ENCODE results near the gene RNF157. TPM values are rescaled to one million over a fixed set of nuclear protein-coding genes. Genes with fewer than 3 reads are reported as not detected.
"Not testable (repeated sequence)": the region's sequence is repeated elsewhere in the genome, so short reads cannot be mapped to it uniquely, and the experiment has no call there.

The RNF157 gene
- total RNA-seq, 1 donor from 2014 or later = 17.8 TPM

GRCh38 chr17:76234354-76234679 lies 6.0 kb downstream of the RNF157 start:
- no peak overlapping the region for H3K27ac Mint-ChIP-seq (ENCODE audit: unreplicated experiment)
- no peaks in the 10 kb centered on the region for H3K36me3 Mint-ChIP-seq (ENCODE audit: unreplicated experiment)
- TF ChIP-seq, protein P1, sequence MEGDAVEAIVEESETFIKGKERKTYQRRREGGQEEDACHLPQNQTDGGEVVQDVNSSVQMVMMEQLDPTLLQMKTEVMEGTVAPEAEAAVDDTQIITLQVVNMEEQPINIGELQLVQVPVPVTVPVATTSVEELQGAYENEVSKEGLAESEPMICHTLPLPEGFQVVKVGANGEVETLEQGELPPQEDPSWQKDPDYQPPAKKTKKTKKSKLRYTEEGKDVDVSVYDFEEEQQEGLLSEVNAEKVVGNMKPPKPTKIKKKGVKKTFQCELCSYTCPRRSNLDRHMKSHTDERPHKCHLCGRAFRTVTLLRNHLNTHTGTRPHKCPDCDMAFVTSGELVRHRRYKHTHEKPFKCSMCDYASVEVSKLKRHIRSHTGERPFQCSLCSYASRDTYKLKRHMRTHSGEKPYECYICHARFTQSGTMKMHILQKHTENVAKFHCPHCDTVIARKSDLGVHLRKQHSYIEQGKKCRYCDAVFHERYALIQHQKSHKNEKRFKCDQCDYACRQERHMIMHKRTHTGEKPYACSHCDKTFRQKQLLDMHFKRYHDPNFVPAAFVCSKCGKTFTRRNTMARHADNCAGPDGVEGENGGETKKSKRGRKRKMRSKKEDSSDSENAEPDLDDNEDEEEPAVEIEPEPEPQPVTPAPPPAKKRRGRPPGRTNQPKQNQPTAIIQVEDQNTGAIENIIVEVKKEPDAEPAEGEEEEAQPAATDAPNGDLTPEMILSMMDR (IDR thresholded peaks at IDR 0.05; ENCODE audit: partially characterized antibody, unreplicated experiment) = no peak
- DNase-seq = no peak
- H3K4me3 Mint-ChIP-seq (ENCODE audit: unreplicated experiment) = no peak overlapping the region
- no peaks in the 10 kb centered on the region for H3K9me3 Mint-ChIP-seq (ENCODE audit: unreplicated experiment)
- peaks cover 2% of the 10 kb centered on the region for H3K27me3 Mint-ChIP-seq (ENCODE audit: unreplicated experiment)
- H3K4me1 Mint-ChIP-seq (ENCODE audit: low read depth, unreplicated experiment) = no peaks in the 10 kb centered on the region

DNA sequence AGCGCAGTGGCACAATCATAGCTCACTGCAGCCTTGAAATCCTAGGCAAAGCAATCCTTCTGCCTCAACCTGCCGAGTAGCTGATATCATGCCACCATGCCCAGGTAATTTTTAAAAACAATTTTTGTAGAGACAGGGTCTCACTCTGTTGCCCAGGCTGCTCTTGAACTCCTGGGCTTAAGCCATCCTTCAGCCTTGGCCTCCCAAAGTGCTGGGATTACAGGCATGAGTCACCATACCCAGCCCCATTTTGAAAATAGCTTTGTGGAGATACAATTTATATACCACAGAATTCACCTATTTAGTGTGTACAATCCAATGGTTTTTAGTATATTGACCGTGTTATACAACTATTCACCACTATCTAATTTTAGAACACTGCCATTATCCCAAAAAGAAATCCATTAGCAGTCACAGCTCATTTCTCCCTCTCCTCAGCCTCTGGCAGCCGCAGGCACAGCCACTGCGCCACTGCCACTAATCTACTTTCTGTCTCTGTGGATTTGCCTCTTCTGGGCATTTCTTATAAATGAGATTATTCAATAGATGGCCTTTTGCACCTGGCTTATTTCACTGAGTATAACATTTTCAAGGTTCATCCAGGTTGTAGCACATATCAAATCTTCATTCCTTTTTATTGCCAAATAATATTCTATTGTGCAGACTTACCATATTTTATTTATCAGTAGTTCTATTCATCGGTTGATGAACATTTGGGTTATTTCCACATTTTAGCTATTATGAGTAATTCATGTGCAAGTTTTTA lies 6.5 kb downstream of the RNF157 start:
- Mint-ChIP-seq H3K36me3 (ENCODE audit: unreplicated experiment) (no peaks in the 10 kb centered on the region), H3K4me3 (ENCODE audit: unreplicated experiment) (no peak overlapping the region), H3K27ac (ENCODE audit: unreplicated experiment) (no peak overlapping the region), H3K9me3 (ENCODE audit: unreplicated experiment) (no peaks in the 10 kb centered on the region), H3K27me3 (ENCODE audit: unreplicated experiment) (peaks cover under 1% of the 10 kb centered on the region), H3K4me1 (ENCODE audit: low read depth, unreplicated experiment) (no peaks in the 10 kb centered on the region)
- TF ChIP-seq, protein P1 (IDR thresholded peaks at IDR 0.05; ENCODE audit: partially characterized antibody, unreplicated experiment) = no peak
- DNase-seq = no peak

GRCh38 chr17:76232342-76232741 lies 8.0 kb downstream of the RNF157 start:
- Mint-ChIP-seq H3K9me3 (ENCODE audit: unreplicated experiment) (no peaks in the 10 kb centered on the region), H3K4me1 (ENCODE audit: low read depth, unreplicated experiment) (no peaks in the 10 kb centered on the region), H3K27ac (ENCODE audit: unreplicated experiment) (no peak overlapping the region), H3K27me3 (ENCODE audit: unreplicated experiment) (no peaks in the 10 kb centered on the region), H3K4me3 (ENCODE audit: unreplicated experiment) (no peak overlapping the region), H3K36me3 (ENCODE audit: unreplicated experiment) (no peaks in the 10 kb centered on the region)
- TF ChIP-seq, protein P1 (IDR thresholded peaks at IDR 0.05; ENCODE audit: partially characterized antibody, unreplicated experiment) = no peak
- DNase-seq = no peak

GRCh38 chr17:76226749-76227148 lies 13.5 kb downstream of the RNF157 start:
- H3K27ac Mint-ChIP-seq (ENCODE audit: unreplicated experiment); H3K9me3 Mint-ChIP-seq (ENCODE audit: unreplicated experiment); H3K4me3 Mint-ChIP-seq (ENCODE audit: unreplicated experiment); H3K4me1 Mint-ChIP-seq (ENCODE audit: low read depth, unreplicated experiment); DNase-seq; H3K27me3 Mint-ChIP-seq (ENCODE audit: unreplicated experiment); H3K36me3 Mint-ChIP-seq (ENCODE audit: unreplicated experiment): not testable (repeated sequence)

- not testable (repeated sequence) for H3K4me3 Mint-ChIP-seq (ENCODE audit: unreplicated experiment); H3K9me3 Mint-ChIP-seq (ENCODE audit: unreplicated experiment); DNase-seq
Observed at GRCh38 chr17:76225373-76226086, 14.8 kb downstream of the RNF157 start.

DNA sequence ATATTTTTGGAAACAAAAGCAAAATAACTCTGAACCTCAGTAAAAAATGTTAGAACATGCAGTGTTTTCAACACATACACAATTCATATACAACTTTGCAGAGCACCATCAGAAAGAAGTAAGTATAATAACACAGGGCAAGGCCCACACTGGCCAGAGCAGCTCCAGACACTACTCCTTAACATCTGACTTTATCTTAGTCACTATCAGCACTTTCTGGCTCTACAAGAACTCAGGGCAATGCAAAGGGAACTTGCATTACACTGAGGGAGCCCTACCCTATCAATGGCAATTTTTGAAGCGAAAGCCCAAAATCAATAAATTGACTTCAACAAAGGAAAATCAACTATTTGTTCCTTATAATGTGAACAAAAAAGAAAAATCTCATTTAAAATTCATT lies 16.5 kb downstream of the RNF157 start:
- no peak overlapping the region for H3K4me3 Mint-ChIP-seq (ENCODE audit: unreplicated experiment)
- H3K9me3 Mint-ChIP-seq (ENCODE audit: unreplicated experiment) = no peaks in the 10 kb centered on the region
- TF ChIP-seq, protein P1 (IDR thresholded peaks at IDR 0.05; ENCODE audit: partially characterized antibody, unreplicated experiment) = no peak
- DNase-seq = no peak
- no peak overlapping the region for H3K27ac Mint-ChIP-seq (ENCODE audit: unreplicated experiment)
- no peaks in the 10 kb centered on the region for H3K36me3 Mint-ChIP-seq (ENCODE audit: unreplicated experiment)
- H3K4me1 Mint-ChIP-seq (ENCODE audit: low read depth, unreplicated experiment) = no peaks in the 10 kb centered on the region
- H3K27me3 Mint-ChIP-seq (ENCODE audit: unreplicated experiment) = no peaks in the 10 kb centered on the region

More at GRCh38 chr17:76225373-76226086, 14.8 kb downstream of the RNF157 start:
- H3K4me1 Mint-ChIP-seq (ENCODE audit: low read depth, unreplicated experiment); H3K36me3 Mint-ChIP-seq (ENCODE audit: unreplicated experiment); H3K27me3 Mint-ChIP-seq (ENCODE audit: unreplicated experiment); H3K27ac Mint-ChIP-seq (ENCODE audit: unreplicated experiment): not testable (repeated sequence)
